GM23338 (cell line): ENCODE data around the gene ACSL3. TPM values are rescaled to one million over a fixed set of nuclear protein-coding genes. Genes with fewer than 3 reads are reported as not detected.

Experiments used
- ATAC-seq: fragments of 200-7000 bp; cut with Tn5 transposase; 3 replicates; pipeline ENCODE4 v1.9.1; 2020
- DNase-seq: peaks from one replicate; pipeline ENCODE4 v3.0.0-alpha.2; 2015; ENCODE audit warnings: low spot score
- H2AFZ ChIP-seq: fragments of 200-600 bp; sonication (generic); 2 replicates; pipeline ENCODE4 v1.8.0; 2016; ENCODE audit warnings: antibody characterized with exemption, mild to moderate bottlenecking, moderate library complexity
- H3F3A ChIP-seq: fragments of 200-600 bp; sonication (generic); replicated peaks from 2 replicates; pipeline ENCODE4 v1.8.0; 2017; ENCODE audit warnings: antibody characterized with exemption, mixed run types, low read depth
- H3K27ac ChIP-seq: fragments of 200-600 bp; sonication (generic); 2 replicates; pipeline ENCODE4 v1.6.1; 2016; ENCODE audit warnings: low read depth
- H3K27me3 ChIP-seq: fragments of 200-600 bp; sonication (generic); 2 replicates; pipeline ENCODE4 v1.8.0; 2016; ENCODE audit warnings: mild to moderate bottlenecking, mixed run types, moderate library complexity; ENCODE audit not compliant: insufficient read depth
- H3K36me3 ChIP-seq: fragments of 200-600 bp; sonication (generic); 2 replicates; pipeline ENCODE4 v1.8.0; 2016; ENCODE audit warnings: mild to moderate bottlenecking; ENCODE audit not compliant: insufficient read depth
- H3K4me1 ChIP-seq: fragments of 200-600 bp; sonication (generic); 2 replicates; pipeline ENCODE4 v1.8.0; 2016; ENCODE audit warnings: mild to moderate bottlenecking, moderate library complexity; ENCODE audit not compliant: insufficient read depth
- H3K4me2 ChIP-seq: fragments of 200-600 bp; sonication (generic); 2 replicates; pipeline ENCODE4 v1.7.1; 2017; ENCODE audit warnings: mixed run types
- H3K4me3 ChIP-seq: fragments of 200-600 bp; sonication (generic); 2 replicates; pipeline ENCODE4 v1.6.1; 2016; ENCODE audit warnings: mixed run types
- H3K79me2 ChIP-seq: fragments of 200-600 bp; sonication (generic); replicated peaks from 2 replicates; pipeline ENCODE4 v1.8.0; 2017; ENCODE audit warnings: mild to moderate bottlenecking; ENCODE audit not compliant: insufficient read depth
- H3K9me2 ChIP-seq: fragments of 200-600 bp; sonication (generic); 2 replicates; pipeline ENCODE4 v1.8.0; 2017; ENCODE audit not compliant: insufficient read depth
- H4K20me1 ChIP-seq: fragments of 200-600 bp; sonication (generic); replicated peaks from 2 replicates; pipeline ENCODE4 v1.8.0; 2017; ENCODE audit warnings: mild to moderate bottlenecking; ENCODE audit not compliant: insufficient read depth
- H3K27ac Mint-ChIP-seq: 2 replicates; pipeline ENCODE4 v1.8.0; 2020; ENCODE audit warnings: inconsistent platforms, mild to moderate bottlenecking, moderate library complexity, mixed read lengths
- H3K27me3 Mint-ChIP-seq: 3 replicates; pipeline ENCODE4 v1.8.0; 2022; ENCODE audit warnings: low read depth, mild to moderate bottlenecking, moderate library complexity, mixed read lengths, inconsistent platforms; ENCODE audit not compliant: insufficient read depth, poor library complexity
- H3K36me3 Mint-ChIP-seq: 3 replicates; pipeline ENCODE4 v1.8.0; 2021; ENCODE audit warnings: low read depth, mild to moderate bottlenecking, inconsistent platforms, moderate library complexity, mixed read lengths
- H3K4me1 Mint-ChIP-seq: 3 replicates; pipeline ENCODE4 v1.8.0; 2020; ENCODE audit warnings: mild to moderate bottlenecking, inconsistent platforms, mixed read lengths
- H3K4me3 Mint-ChIP-seq: 3 replicates; pipeline ENCODE4 v1.8.0; 2021; ENCODE audit warnings: moderate library complexity, mild to moderate bottlenecking, inconsistent platforms, mixed read lengths
- H3K9me3 Mint-ChIP-seq: 3 replicates; pipeline ENCODE4 v1.8.0; 2020; ENCODE audit warnings: moderate library complexity, mild to moderate bottlenecking, inconsistent platforms, mixed read lengths
- CREB1 ChIP-seq: fragments of 250-450 bp; sonication (Bioruptor Pico); IDR thresholded peaks from 2 replicates; pipeline ENCODE4 v1.5.0; 2020; ENCODE audit warnings: low read depth, mild to moderate bottlenecking, moderate library complexity
- EZH2phosphoT487 ChIP-seq: fragments of 200-600 bp; sonication (generic); IDR thresholded peaks from one replicate; pipeline ENCODE4 v1.8.1; 2018; ENCODE audit warnings: antibody characterized with exemption; ENCODE audit not compliant: unreplicated experiment
- NANOG ChIP-seq: IDR thresholded peaks from 2 replicates; pipeline ENCODE4 v1.6.1; 2016; ENCODE audit warnings: antibody characterized with exemption, borderline replicate concordance
- ZNF114 ChIP-seq: fragments of 250-450 bp; sonication (Bioruptor Pico); IDR thresholded peaks from 2 replicates; pipeline ENCODE4 v1.5.0; 2020; ENCODE audit warnings: mild to moderate bottlenecking, moderate library complexity
- polyA plus RNA-seq: library from polyadenylated mRNA; unstranded; fragments of >200 nt; fragmentation: Nextera tagmentation; extraction: Ambion mirVana; gene quantifications from 2 replicates; pipeline ENCODE4 v1.2.1, GENCODE V29; 2016
- total RNA-seq: library from RNA; depleted of rRNA; stranded (reverse); fragments of >200 nt; shearing (Covaris generic); gene quantifications from 2 replicates; pipeline ENCODE4 v1.2.3, GENCODE V29; 2014
- TF ChIP-seq, protein P1 (sequence below): IDR thresholded peaks from one replicate; pipeline ENCODE4 v1.6.1; 2018; ENCODE audit warnings: antibody characterized with exemption; ENCODE audit not compliant: unreplicated experiment
- TF ChIP-seq, protein P2 (sequence below): IDR thresholded peaks from 2 replicates; pipeline ENCODE4 v1.6.1; 2016; ENCODE audit warnings: antibody characterized with exemption
- TF ChIP-seq, protein P3 (sequence below), 2 experiments: fragments of 200-600 bp in 1 of 2; sonication (generic) in 1 of 2; conservative IDR thresholded peaks; 2 replicates each; pipeline versions ENCODE4 v1.5.1 to v1.6.1; 2016 to 2017; ENCODE audit warnings: antibody characterized with exemption in 2 of 2, low read depth in 2 of 2, mild to moderate bottlenecking in 2 of 2, moderate library complexity in 1 of 2
- TF ChIP-seq, protein P4 (sequence below): fragments of 250-450 bp; sonication (Bioruptor Pico); IDR thresholded peaks from 2 replicates; pipeline ENCODE4 v1.5.0; 2020; ENCODE audit warnings: mild to moderate bottlenecking, moderate library complexity

ACSL3 gene
- total and polyA plus RNA-seq, 2 experiments from 2014 or later = 55.3 to 130 TPM

DNA sequence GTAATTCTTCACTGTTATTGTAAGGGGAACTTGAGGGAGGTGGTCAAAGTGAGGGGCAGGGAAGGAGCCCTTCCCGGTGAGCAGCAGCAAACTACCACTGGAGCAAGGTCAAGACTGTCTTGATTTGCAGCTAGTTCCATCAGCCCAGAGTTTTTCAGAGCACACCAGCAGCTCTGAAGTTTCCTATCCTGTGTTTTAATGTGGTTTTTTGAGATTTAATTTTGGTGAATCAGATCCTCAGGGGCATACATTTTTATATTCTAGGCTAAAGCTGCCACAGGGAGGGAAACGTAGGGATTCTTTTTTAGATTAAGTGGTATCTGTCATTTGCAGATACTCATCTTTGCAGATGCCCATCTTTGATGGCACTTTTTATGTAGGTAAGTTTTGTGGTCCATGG, 124.1 kb downstream of the ACSL3 start (continued):
- TF ChIP-seq, protein P1, sequence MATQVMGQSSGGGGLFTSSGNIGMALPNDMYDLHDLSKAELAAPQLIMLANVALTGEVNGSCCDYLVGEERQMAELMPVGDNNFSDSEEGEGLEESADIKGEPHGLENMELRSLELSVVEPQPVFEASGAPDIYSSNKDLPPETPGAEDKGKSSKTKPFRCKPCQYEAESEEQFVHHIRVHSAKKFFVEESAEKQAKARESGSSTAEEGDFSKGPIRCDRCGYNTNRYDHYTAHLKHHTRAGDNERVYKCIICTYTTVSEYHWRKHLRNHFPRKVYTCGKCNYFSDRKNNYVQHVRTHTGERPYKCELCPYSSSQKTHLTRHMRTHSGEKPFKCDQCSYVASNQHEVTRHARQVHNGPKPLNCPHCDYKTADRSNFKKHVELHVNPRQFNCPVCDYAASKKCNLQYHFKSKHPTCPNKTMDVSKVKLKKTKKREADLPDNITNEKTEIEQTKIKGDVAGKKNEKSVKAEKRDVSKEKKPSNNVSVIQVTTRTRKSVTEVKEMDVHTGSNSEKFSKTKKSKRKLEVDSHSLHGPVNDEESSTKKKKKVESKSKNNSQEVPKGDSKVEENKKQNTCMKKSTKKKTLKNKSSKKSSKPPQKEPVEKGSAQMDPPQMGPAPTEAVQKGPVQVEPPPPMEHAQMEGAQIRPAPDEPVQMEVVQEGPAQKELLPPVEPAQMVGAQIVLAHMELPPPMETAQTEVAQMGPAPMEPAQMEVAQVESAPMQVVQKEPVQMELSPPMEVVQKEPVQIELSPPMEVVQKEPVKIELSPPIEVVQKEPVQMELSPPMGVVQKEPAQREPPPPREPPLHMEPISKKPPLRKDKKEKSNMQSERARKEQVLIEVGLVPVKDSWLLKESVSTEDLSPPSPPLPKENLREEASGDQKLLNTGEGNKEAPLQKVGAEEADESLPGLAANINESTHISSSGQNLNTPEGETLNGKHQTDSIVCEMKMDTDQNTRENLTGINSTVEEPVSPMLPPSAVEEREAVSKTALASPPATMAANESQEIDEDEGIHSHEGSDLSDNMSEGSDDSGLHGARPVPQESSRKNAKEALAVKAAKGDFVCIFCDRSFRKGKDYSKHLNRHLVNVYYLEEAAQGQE = no peak
- TF ChIP-seq, protein P2, sequence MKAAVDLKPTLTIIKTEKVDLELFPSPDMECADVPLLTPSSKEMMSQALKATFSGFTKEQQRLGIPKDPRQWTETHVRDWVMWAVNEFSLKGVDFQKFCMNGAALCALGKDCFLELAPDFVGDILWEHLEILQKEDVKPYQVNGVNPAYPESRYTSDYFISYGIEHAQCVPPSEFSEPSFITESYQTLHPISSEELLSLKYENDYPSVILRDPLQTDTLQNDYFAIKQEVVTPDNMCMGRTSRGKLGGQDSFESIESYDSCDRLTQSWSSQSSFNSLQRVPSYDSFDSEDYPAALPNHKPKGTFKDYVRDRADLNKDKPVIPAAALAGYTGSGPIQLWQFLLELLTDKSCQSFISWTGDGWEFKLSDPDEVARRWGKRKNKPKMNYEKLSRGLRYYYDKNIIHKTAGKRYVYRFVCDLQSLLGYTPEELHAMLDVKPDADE = no peak
- TF ChIP-seq NANOG (no peak), ZNF114 (no peak), CREB1 (CRISPR knock-in tag) (no peak), EZH2phosphoT487 (no peak)
- TF ChIP-seq, protein P3, sequence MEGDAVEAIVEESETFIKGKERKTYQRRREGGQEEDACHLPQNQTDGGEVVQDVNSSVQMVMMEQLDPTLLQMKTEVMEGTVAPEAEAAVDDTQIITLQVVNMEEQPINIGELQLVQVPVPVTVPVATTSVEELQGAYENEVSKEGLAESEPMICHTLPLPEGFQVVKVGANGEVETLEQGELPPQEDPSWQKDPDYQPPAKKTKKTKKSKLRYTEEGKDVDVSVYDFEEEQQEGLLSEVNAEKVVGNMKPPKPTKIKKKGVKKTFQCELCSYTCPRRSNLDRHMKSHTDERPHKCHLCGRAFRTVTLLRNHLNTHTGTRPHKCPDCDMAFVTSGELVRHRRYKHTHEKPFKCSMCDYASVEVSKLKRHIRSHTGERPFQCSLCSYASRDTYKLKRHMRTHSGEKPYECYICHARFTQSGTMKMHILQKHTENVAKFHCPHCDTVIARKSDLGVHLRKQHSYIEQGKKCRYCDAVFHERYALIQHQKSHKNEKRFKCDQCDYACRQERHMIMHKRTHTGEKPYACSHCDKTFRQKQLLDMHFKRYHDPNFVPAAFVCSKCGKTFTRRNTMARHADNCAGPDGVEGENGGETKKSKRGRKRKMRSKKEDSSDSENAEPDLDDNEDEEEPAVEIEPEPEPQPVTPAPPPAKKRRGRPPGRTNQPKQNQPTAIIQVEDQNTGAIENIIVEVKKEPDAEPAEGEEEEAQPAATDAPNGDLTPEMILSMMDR (conservative IDR thresholded peaks at IDR 0.05; ENCODE audit: low read depth in 2 of 2) = no peak

DNA sequence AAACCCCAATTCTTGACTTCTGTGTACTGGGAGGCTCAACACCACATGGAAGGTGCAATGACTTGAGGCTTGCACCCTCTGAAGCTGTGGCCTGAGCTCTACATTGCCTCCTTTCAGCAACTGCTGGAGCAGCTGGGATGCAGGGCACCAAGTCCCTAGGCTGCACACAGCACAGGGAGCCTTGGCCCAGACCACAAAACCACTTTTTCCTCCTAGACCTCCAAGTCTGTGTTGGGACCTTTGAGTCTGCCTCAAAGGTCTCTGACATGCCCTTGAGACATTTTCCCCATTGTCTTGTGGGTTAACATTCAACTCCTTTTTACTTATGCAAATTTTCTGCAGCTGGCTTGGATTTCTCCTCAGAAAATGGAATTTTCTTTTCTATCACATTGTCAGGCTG, 128.6 kb downstream of the ACSL3 start:
- Mint-ChIP-seq H3K4me3 (no peak overlapping the region), H3K36me3 (peaks cover 33% of the 10 kb centered on the region), H3K4me1 (no peaks in the 10 kb centered on the region; the same call in 2 of the 3 replicates), H3K9me3 (peaks cover 47% of the 10 kb centered on the region), H3K27ac (no peak overlapping the region), H3K27me3 (peaks cover 2% of the 10 kb centered on the region)
- no peak for ATAC-seq
- Histone ChIP-seq H4K20me1 (no peaks in the 10 kb centered on the region), H3K27ac (no peak overlapping the region), H3K36me3 (no peaks in the 10 kb centered on the region; the same call in 1 of the 2 replicates), H3K4me1 (no peaks in the 10 kb centered on the region), H3F3A (no peaks in the 10 kb centered on the region), H3K4me3 (no peak overlapping the region), H3K9me2 (0 out of 2 replicates have a peak, but pooled peaks cover 3% of the 10 kb centered on the region), H2AFZ (no peak overlapping the region), H3K79me2 (no peaks in the 10 kb centered on the region), H3K27me3 (no peaks in the 10 kb centered on the region), H3K4me2 (no peak overlapping the region)
- no peak for DNase-seq
- TF ChIP-seq CREB1 (CRISPR knock-in tag) (no peak), ZNF114 (no peak), EZH2phosphoT487 (no peak)
- TF ChIP-seq, protein P4, sequence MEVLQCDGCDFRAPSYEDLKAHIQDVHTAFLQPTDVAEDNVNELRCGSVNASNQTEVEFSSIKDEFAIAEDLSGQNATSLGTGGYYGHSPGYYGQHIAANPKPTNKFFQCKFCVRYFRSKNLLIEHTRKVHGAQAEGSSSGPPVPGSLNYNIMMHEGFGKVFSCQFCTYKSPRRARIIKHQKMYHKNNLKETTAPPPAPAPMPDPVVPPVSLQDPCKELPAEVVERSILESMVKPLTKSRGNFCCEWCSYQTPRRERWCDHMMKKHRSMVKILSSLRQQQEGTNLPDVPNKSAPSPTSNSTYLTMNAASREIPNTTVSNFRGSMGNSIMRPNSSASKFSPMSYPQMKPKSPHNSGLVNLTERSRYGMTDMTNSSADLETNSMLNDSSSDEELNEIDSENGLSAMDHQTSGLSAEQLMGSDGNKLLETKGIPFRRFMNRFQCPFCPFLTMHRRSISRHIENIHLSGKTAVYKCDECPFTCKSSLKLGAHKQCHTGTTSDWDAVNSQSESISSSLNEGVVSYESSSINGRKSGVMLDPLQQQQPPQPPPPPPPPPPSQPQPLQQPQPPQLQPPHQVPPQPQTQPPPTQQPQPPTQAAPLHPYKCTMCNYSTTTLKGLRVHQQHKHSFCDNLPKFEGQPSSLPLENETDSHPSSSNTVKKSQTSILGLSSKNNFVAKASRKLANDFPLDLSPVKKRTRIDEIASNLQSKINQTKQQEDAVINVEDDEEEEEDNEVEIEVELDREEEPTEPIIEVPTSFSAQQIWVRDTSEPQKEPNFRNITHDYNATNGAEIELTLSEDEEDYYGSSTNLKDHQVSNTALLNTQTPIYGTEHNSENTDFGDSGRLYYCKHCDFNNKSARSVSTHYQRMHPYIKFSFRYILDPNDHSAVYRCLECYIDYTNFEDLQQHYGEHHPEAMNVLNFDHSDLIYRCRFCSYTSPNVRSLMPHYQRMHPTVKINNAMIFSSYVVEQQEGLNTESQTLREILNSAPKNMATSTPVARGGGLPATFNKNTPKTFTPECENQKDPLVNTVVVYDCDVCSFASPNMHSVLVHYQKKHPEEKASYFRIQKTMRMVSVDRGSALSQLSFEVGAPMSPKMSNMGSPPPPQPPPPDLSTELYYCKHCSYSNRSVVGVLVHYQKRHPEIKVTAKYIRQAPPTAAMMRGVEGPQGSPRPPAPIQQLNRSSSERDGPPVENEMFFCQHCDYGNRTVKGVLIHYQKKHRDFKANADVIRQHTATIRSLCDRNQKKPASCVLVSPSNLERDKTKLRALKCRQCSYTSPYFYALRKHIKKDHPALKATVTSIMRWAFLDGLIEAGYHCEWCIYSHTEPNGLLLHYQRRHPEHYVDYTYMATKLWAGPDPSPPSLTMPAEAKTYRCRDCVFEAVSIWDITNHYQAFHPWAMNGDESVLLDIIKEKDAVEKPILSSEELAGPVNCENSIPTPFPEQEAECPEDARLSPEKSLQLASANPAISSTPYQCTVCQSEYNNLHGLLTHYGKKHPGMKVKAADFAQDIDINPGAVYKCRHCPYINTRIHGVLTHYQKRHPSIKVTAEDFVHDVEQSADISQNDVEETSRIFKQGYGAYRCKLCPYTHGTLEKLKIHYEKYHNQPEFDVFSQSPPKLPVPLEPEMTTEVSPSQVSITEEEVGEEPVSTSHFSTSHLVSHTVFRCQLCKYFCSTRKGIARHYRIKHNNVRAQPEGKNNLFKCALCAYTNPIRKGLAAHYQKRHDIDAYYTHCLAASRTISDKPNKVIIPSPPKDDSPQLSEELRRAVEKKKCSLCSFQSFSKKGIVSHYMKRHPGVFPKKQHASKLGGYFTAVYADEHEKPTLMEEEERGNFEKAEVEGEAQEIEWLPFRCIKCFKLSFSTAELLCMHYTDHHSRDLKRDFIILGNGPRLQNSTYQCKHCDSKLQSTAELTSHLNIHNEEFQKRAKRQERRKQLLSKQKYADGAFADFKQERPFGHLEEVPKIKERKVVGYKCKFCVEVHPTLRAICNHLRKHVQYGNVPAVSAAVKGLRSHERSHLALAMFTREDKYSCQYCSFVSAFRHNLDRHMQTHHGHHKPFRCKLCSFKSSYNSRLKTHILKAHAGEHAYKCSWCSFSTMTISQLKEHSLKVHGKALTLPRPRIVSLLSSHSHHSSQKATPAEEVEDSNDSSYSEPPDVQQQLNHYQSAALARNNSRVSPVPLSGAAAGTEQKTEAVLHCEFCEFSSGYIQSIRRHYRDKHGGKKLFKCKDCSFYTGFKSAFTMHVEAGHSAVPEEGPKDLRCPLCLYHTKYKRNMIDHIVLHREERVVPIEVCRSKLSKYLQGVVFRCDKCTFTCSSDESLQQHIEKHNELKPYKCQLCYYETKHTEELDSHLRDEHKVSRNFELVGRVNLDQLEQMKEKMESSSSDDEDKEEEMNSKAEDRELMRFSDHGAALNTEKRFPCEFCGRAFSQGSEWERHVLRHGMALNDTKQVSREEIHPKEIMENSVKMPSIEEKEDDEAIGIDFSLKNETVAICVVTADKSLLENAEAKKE (CRISPR knock-in tag) = no peak
- TF ChIP-seq, protein P1 = no peak
